ENCODE results near the gene SLC2A4.

SLC2A4 gene

GRCh38 chr17:7307686-7308624 is 26.4 kb downstream of the SLC2A4 start:
- peak; percentile 55 for DNase-seq

DNA sequence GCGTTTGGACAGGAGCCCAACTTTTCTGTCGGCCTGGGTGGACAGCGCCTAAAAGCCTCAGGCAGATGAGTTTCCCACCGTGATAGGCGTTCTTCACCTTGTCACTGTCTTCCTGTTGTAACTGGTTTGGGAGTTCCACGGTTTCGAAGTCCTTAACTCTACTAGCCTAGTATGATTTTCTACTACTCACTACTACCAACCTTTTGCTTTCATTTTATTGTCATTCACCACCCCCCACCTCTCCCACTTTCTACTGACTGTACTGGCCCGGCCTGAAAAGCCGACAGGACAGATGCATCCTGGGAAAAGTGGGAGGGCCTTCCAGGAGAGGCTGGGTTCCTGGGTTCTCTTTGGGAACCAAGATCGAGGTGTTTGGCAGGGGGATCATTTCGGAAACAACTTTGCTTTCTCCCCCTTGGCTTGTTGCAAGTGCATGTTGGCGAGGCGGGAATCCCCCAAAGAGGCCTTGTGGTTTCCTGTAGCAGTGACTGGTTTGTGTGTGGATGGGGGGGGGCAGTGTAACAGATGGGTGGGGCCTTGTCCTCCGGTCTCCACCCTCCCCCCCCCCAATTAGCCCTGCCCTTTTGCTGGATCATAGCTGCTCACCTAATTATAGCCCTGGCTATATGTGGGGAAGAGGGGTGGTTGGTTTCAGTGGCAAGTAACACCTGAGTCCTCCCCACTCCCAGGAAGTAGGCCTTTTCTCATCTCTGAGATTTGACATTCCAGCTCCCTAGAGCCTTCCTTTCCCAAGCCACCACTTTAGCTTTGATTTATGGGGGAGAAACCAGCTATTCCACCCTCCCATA is 27.3 kb downstream of the SLC2A4 start:
- DNase-seq: peak; percentile 92

GRCh38 chr17:7309628-7310027 is 28.1 kb downstream of the SLC2A4 start:
- DNase-seq: no peak

- DNase-seq: no peak
These were observed 29.7 kb downstream of the SLC2A4 start for GRCh38 chr17:7311110-7311705.

- no peak for DNase-seq
These were observed 31.0 kb downstream of the SLC2A4 start for GRCh38 chr17:7312432-7313087.

GRCh38 chr17:7313088-7313889 is 31.8 kb downstream of the SLC2A4 start:
- DNase-seq: peak; percentile 47

DNA sequence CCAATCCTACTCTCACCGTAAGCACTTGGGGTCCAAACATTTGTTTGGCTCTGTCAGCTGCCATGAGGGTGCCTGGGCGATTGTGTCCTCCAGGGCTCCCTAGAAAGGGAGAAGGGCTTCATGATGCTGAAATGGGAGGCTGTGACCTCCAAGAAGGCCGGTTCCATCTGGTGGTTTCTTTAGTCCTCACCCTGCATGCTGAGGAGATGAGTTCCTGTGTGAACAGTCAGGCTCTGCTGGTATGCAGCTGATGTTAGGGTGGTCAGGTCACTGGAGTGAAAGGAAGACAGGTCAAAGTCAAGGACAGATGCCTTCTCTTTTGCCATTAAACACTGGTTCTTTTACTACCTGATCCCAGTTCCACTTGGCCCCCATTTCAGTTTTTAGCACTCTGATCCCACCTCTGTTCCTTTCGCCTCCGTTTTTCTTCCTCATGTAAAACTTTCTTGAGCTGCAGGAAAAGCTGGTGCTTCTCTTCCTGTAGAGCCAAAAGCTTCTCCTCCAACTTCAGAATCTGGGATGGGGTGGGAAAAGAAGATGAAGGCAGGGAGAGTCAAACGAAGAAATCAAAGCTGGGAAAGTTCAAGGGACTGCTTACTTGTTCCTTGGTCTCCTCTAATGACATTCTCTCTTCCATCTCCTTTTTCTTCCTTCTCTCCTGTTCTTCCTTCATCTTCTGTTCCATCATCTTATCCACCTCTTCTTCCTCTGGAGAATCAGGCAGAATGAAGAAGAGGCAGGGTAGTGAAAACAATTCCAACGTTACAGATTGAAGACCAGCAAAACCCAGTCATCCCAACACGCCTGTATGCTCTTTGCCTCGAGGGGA is 32.6 kb downstream of the SLC2A4 start:
- peak; percentile 22 for DNase-seq

GRCh38 chr17:7314719-7315569 is 33.4 kb downstream of the SLC2A4 start, which contains the start of gene GPS2:
TSS of gene GPS2 (minus strand) at chr17:7315360. CDS start at chr17:7315052, 308 bp downstream.
- peak; percentile 84 for DNase-seq

DNA sequence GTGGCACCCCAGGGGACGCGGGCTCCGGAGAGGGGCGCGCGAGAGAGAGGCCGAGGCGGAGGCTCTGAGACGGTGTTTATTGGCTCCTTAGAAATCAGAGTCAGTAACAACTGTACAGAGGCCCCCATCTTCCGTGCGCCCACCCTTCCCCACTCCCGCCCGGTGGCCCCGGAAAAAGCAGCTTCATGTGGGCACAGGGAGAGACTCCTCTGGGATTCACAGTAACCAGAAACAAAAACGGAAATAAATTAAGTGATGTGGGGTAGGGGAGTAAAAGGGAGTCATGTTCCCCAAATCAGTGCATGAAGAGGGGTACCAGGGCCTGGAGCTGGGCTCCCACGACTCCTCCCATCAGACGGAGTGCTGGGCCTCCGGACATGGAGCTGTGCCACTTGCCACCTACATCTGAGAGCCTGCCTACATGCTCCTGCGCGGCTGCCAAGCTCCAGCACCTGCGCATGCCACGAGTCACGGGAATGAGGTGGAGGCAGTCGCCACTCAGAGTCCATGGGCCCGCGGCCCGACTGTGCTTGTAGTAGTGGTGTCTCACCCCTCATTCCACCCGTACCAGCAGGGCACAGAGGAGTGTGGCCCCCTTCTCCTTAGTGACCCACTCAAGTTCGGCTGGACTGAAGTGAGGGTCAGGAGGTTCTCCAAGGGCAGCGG is 34.2 kb downstream of the SLC2A4 start:
- DNase-seq: no peak

DNA sequence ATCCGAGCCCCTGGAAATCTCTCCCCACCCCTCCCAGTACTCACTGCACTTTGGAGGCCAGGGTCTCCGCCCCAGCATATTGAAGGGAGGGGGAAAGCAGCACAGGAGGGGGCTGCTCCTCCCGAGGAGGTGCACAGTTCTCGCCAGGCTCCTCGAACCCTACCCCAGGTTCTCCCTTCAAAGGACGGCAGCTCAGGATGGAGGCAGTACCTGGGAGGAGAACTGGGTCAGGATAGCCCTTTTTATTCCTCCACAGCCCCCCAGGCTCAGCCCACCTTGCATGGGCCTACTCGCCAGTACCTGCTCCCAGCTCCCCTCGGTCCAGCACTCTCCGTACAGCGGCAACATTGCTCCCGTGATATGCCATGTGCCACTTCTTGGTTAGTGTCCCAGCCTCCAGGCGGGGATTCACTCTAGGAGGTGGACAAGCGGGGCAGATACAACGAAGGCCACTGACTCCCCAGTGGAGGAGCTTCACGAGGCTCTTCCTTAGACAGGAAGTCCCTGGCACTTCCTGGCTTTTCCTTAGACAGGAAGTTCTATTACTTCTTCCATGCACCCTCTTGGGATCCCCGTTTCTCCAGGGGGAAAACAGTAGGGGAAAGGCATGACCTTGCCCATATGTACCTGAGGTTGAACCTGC is 35.8 kb downstream of the SLC2A4 start:
- no peak for DNase-seq

DNA sequence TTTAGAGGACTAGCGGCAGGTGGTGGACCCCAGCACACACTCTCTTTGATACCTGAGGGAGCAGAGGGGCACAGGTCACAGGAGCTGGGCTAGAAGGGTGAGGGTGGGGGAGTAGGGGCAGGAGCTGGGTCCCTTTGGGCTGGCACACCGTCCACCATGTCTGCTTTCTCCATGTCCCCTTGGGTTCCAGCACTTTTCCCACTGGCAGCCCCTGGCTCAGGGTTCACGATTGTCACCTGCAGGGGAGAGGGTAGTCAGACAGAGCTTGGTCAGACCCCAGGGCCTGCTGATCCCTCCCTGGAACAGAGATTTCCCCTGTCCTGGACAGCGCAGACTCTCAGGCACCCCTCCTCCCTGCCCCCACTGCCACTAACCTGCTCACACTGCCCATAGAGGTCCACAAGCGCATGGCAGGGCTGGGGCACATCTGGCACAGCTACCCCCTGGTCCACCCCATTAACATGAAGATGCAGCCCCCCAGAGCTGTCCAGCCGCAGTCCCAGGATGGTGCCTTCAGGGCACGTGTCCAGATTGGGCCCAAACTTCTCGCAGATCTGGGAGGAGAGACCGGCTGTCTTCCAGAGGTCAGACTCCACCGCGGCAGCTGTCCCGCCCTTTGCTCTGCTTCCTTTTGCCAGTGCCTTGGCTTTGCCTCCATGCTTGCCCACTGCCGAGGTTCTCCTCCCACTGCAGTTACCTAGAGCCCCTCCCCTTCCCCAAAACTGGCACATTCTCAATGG is 36.8 kb downstream of the SLC2A4 start:
- DNase-seq: no peak

- no peak for DNase-seq
These were observed 39.9 kb downstream of the SLC2A4 start for GRCh38 chr17:7321466-7321865.

- DNase-seq: no peak
These were observed 41.1 kb downstream of the SLC2A4 start for GRCh38 chr17:7322520-7323194.

GRCh38 chr17:7323731-7324437 is 42.4 kb downstream of the SLC2A4 start:
- peak; percentile 29 for DNase-seq

- DNase-seq: no peak
These were observed 42.9 kb downstream of the SLC2A4 start for GRCh38 chr17:7324438-7324779.

DNA sequence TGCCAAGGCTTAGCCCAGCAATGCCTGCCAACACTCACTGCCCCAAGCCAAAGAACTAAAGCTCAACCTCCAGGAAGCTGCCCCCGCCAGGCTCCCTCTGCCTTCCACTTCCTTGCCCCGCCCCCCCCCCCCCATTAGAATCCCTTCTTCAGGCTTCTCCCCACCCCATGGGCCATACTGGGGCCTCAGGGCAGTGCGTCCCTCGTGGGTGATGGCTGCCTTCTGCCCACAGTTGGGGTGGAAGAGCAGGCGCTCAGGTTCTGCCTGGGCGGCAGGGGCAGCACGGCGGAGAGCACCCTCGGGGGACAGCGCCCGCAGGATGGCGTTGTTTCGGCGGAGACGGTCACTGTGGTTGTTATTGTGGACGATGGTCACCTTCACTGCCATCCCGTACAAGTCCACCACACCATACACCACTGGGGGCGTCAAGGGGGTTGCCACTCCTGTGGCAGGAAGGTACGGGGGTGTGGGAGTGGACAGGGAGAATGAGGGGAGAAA is 43.6 kb downstream of the SLC2A4 start:
- DNase-seq: no peak

DNA sequence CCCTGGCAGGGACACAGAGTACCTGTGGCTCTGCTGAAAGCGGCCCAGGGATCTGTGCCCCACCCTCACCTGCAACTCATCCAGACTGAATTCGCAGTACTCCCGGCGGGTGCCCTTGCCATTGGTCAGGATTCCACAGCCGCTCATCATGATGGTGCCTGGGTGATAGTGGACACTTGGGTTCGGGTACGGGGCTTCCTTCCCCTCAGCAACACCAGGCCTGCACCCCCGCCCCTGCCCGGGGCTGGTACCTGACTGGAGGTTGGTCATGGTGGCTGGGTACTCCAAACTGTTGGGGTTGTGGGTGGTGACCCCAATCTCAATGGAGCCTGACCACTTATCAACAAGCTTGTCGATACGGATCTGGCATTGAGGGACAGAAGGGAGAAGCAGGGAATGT is 44.7 kb downstream of the SLC2A4 start:
- no peak for DNase-seq

Data from hematopoietic multipotent progenitor cell treated with erythropoietin and hydrocortisone succinate and interleukin-3 and kit ligand, for 8 days (in vitro differentiated cells).